HepG2 (cell line): ENCODE measurements around the gene AIFM1. TPM values are rescaled to one million over a fixed set of nuclear protein-coding genes. Genes with fewer than 3 reads are reported as not detected.

Experiments used
- ATF7-NPFF ChIP-seq: sonication (generic); formaldehyde crosslinking; IDR thresholded peaks from 2 replicates; pipeline ENCODE4 v1.8.1; 2023; ENCODE audit warnings: mild to moderate bottlenecking, low read depth, missing genetic modification reagents, moderate library complexity
- CEBPB ChIP-seq: IDR thresholded peaks from 2 replicates; pipeline ENCODE4 v1.6.1; 2011; ENCODE audit warnings: low read depth, low read length, improper control_type of control experiment, borderline replicate concordance
- GFI1 ChIP-seq: sonication (generic); formaldehyde crosslinking; IDR thresholded peaks from 2 replicates; pipeline ENCODE4 v1.5.0; 2020; ENCODE audit warnings: missing genetic modification reagents, mild to moderate bottlenecking, borderline replicate concordance
- HHEX ChIP-seq: IDR thresholded peaks from 2 replicates; pipeline ENCODE4 v1.6.1; 2016; ENCODE audit warnings: control low read depth
- HNRNPL ChIP-seq: fragments of 200-400 bp; formaldehyde crosslinking; IDR thresholded peaks from 2 replicates; pipeline ENCODE4 v1.6.1; 2017; ENCODE audit warnings: mild to moderate bottlenecking, low read depth, low read length
- HNRNPUL1 ChIP-seq: fragments of 200-400 bp; formaldehyde crosslinking; IDR thresholded peaks from 2 replicates; pipeline ENCODE4 v1.6.1; 2017; ENCODE audit warnings: low read depth, mild to moderate bottlenecking, low read length, moderate library complexity
- HOXA9 ChIP-seq: sonication (generic); formaldehyde crosslinking; IDR thresholded peaks from 2 replicates; pipeline ENCODE4 v1.8.1; 2022; ENCODE audit warnings: missing genetic modification reagents, mild to moderate bottlenecking, moderate library complexity, borderline replicate concordance
- MED13 ChIP-seq: sonication (generic); formaldehyde crosslinking; IDR thresholded peaks from 2 replicates; pipeline ENCODE4 v1.5.0; 2020; ENCODE audit warnings: missing genetic modification reagents
- MXI1 ChIP-seq: IDR thresholded peaks from 3 replicates; pipeline ENCODE4 v1.6.1; 2012; ENCODE audit warnings: low read depth, low read length, inconsistent platforms, borderline replicate concordance
- NR2C2 ChIP-seq: sonication (generic); formaldehyde crosslinking; IDR thresholded peaks from 2 replicates; pipeline ENCODE4 v1.4.0; 2020; ENCODE audit warnings: missing genetic modification reagents, mild to moderate bottlenecking, moderate library complexity, borderline replicate concordance
- REL ChIP-seq: sonication (generic); formaldehyde crosslinking; conservative IDR thresholded peaks from 2 replicates; pipeline ENCODE4 v1.8.0; 2022; ENCODE audit warnings: mild to moderate bottlenecking, missing genetic modification reagents, moderate library complexity
- ZNF468 ChIP-seq: sonication (generic); formaldehyde crosslinking; IDR thresholded peaks from 2 replicates; pipeline ENCODE4 v1.8.0; 2022; ENCODE audit warnings: mild to moderate bottlenecking, moderate library complexity, missing genetic modification reagents
- ZNF589 ChIP-seq: sonication (generic); formaldehyde crosslinking; conservative IDR thresholded peaks from 2 replicates; pipeline ENCODE4 v1.8.0; 2022; ENCODE audit warnings: mild to moderate bottlenecking, moderate library complexity, missing genetic modification reagents
- ZNF652 ChIP-seq: IDR thresholded peaks from 2 replicates; pipeline ENCODE4 v1.6.1; 2016; ENCODE audit warnings: low read depth, borderline replicate concordance
- ZNF761 ChIP-seq: sonication (generic); formaldehyde crosslinking; conservative IDR thresholded peaks from 2 replicates; pipeline ENCODE4 v1.4.0; 2020; ENCODE audit warnings: mild to moderate bottlenecking, missing genetic modification reagents
- ZNF766 ChIP-seq: sonication (generic); formaldehyde crosslinking; IDR thresholded peaks from 2 replicates; pipeline ENCODE4 v1.5.0; 2020; ENCODE audit warnings: missing genetic modification reagents, borderline replicate concordance
- ZSCAN12 ChIP-seq: sonication (generic); formaldehyde crosslinking; IDR thresholded peaks from 2 replicates; pipeline ENCODE4 v1.9.0; 2021; ENCODE audit warnings: mild to moderate bottlenecking, missing genetic modification reagents
- polyA plus RNA-seq, 8 experiments: library from polyadenylated mRNA; depleted of rRNA in 3 of 8; stranded (reverse) in 7 of 8; unstranded in 1 of 8; fragments of >200 nt; fragmentation: Illumina TruSeq in 4 of 8; extraction: Trizol in 4 of 8; gene quantifications; 2 replicates each; pipeline versions ENCODE4 v1.2.1 to v1.2.3, GENCODE V29; 2011 to 2016; ENCODE audit warnings: low read depth in 4 of 8, missing spikeins in 1 of 8, mixed read lengths in 1 of 8; ENCODE audit not compliant: insufficient read depth in 1 of 8
- total RNA-seq, 5 experiments: library from RNA; depleted of rRNA; stranded (reverse); fragments of >200 nt; fragmentation: Illumina TruSeq; extraction: Trizol; gene quantifications; 2 replicates each; pipeline ENCODE4 v1.2.3, GENCODE V29; 2016; ENCODE audit warnings: low read depth in 1 of 5
- TF ChIP-seq, protein P1 (sequence below): sonication (generic); formaldehyde crosslinking; IDR thresholded peaks from 2 replicates; pipeline ENCODE4 v1.8.0; 2022; ENCODE audit warnings: mild to moderate bottlenecking, missing genetic modification reagents, borderline replicate concordance
- TF ChIP-seq, protein P2 (sequence below), 2 experiments: sonication (generic) in 1 of 2; formaldehyde crosslinking in 1 of 2; IDR thresholded peaks; 2 replicates each; pipeline versions ENCODE4 v1.6.1 to v1.9.0; 2014 to 2022; ENCODE audit warnings: antibody characterized with exemption in 1 of 2, borderline replicate concordance in 1 of 2, inconsistent platforms in 1 of 2, low read depth in 1 of 2, missing genetic modification reagents in 1 of 2
- TF ChIP-seq, protein P3 (sequence below): sonication (generic); formaldehyde crosslinking; IDR thresholded peaks from 2 replicates; pipeline ENCODE4 v1.4.0; 2020; ENCODE audit warnings: missing genetic modification reagents

AIFM1 gene
- total and polyA plus RNA-seq, 2 of the 13 experiments (the other 11 are each of a cell fraction or from before 2014, with no cell fraction given), result 42.8 to 46.9 TPM

DNA sequence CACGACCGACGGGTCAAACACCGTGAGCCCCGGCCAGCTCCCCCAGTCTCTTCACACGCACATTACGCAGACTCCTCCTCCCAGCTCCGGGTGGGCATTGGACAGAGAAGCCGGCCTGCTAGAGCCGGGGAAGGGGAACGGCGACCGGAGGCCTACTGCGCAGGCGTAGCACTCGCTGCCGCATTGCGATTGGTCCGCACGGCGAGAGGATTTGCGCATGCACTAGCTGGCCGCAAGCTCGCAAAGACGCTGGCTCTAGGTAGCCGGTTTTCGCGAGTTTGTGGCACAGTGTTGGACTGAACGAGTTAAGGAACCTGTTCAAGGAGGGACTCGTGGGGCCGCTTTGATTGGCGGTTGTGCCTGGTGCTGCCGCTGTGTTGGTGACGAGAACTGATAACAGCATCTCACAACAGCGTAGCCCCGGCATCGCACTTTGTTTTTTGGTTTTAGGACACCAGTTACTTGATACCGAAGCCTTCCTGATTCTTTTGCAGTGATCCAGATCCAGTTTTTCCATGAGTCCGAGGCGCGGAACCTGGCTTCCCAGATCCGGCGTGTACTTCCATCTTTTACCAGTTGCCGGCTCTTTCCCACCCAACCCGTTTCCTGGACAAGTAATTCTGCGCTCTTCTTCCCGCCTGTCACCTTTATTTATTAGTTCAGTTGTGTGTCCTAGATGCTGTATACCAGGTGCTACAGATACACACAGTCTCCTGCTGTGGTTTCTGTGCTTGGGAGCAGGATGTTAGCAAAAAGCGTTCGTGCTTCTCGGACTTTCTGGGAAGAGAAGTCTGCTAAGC is at the start of gene AIFM1 (continued):
- no peak for TF ChIP-seq ZNF589 (CRISPR knock-in tag)
- no peak for TF ChIP-seq REL (CRISPR knock-in tag)
- TF ChIP-seq HNRNPL, result no peak
- no peak for TF ChIP-seq ZNF468 (CRISPR knock-in tag)
- no peak for TF ChIP-seq ZNF761
- TF ChIP-seq ATF7-NPFF, result 0 out of 2 replicates have a peak, but pooled peaks have one; percentile 50
- TF ChIP-seq MXI1, result peak; percentile 23; the same call in 1 of the 3 replicates
- peak; percentile 35; the same call in 1 of the 2 replicates for TF ChIP-seq ZNF652 (CRISPR knock-in tag)
- no peak for TF ChIP-seq ZSCAN12
- no peak for TF ChIP-seq NR2C2 (CRISPR knock-in tag)
- TF ChIP-seq HHEX (CRISPR knock-in tag), result no peak
- TF ChIP-seq, protein P1, sequence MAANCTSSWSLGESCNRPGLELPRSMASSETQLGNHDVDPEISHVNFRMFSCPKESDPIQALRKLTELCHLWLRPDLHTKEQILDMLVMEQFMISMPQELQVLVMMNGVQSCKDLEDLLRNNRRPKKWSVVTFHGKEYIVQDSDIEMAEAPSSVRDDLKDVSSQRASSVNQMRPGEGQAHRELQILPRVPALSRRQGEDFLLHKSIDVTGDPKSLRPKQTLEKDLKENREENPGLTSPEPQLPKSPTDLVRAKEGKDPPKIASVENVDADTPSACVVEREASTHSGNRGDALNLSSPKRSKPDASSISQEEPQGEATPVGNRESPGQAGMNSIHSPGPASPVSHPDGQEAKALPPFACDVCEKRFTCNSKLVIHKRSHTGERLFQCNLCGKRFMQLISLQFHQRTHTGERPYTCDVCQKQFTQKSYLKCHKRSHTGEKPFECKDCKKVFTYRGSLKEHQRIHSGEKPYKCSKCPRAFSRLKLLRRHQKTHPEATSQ (CRISPR knock-in tag), result no peak
- TF ChIP-seq, protein P2, sequence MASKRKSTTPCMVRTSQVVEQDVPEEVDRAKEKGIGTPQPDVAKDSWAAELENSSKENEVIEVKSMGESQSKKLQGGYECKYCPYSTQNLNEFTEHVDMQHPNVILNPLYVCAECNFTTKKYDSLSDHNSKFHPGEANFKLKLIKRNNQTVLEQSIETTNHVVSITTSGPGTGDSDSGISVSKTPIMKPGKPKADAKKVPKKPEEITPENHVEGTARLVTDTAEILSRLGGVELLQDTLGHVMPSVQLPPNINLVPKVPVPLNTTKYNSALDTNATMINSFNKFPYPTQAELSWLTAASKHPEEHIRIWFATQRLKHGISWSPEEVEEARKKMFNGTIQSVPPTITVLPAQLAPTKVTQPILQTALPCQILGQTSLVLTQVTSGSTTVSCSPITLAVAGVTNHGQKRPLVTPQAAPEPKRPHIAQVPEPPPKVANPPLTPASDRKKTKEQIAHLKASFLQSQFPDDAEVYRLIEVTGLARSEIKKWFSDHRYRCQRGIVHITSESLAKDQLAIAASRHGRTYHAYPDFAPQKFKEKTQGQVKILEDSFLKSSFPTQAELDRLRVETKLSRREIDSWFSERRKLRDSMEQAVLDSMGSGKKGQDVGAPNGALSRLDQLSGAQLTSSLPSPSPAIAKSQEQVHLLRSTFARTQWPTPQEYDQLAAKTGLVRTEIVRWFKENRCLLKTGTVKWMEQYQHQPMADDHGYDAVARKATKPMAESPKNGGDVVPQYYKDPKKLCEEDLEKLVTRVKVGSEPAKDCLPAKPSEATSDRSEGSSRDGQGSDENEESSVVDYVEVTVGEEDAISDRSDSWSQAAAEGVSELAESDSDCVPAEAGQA (IDR thresholded peaks at IDR 0.05; ENCODE audit: low read depth), result no peak
- TF ChIP-seq, protein P2 (CRISPR knock-in tag; IDR thresholded peaks at IDR 0.05; ENCODE audit: borderline replicate concordance), result no peak
- TF ChIP-seq HNRNPUL1, result no peak
- TF ChIP-seq GFI1 (CRISPR knock-in tag), result peak; percentile 40; the same call in 1 of the 2 replicates
- TF ChIP-seq, protein P3, sequence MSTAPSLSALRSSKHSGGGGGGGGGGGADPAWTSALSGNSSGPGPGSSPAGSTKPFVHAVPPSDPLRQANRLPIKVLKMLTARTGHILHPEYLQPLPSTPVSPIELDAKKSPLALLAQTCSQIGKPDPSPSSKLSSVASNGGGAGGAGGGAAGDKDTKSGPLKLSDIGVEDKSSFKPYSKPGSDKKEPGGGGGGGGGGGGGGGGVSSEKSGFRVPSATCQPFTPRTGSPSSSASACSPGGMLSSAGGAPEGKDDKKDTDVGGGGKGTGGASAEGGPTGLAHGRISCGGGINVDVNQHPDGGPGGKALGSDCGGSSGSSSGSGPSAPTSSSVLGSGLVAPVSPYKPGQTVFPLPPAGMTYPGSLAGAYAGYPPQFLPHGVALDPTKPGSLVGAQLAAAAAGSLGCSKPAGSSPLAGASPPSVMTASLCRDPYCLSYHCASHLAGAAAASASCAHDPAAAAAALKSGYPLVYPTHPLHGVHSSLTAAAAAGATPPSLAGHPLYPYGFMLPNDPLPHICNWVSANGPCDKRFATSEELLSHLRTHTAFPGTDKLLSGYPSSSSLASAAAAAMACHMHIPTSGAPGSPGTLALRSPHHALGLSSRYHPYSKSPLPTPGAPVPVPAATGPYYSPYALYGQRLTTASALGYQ (CRISPR knock-in tag), result no peak
- no peak for TF ChIP-seq CEBPB
- no peak for TF ChIP-seq ZNF766 (CRISPR knock-in tag)
- no peak for TF ChIP-seq MED13 (CRISPR knock-in tag)
- no peak for TF ChIP-seq HOXA9 (CRISPR knock-in tag)
